HCT116 (cell line): Measurements from ENCODE around the gene OR52B2.

ENCODE experiments used
- CEBPB ChIP-seq: IDR thresholded peaks from 2 replicates; pipeline ENCODE4 v1.6.1; 2012; ENCODE audit warnings: low read depth
- CTCF ChIP-seq, 3 experiments: fragments of 200-600 bp in 1 of 3; sonication (generic) in 1 of 3; IDR thresholded peaks in 2 of 3; conservative IDR thresholded peaks in 1 of 3; 2 replicates each; pipeline ENCODE4 v1.5.1; 2012 to 2017; ENCODE audit warnings: low read depth in 2 of 3, low read length in 2 of 3, antibody characterized with exemption in 1 of 3, borderline replicate concordance in 1 of 3, control low read depth in 1 of 3, mild to moderate bottlenecking in 1 of 3, mixed read lengths in 1 of 3, mixed run types in 1 of 3, moderate library complexity in 1 of 3; ENCODE audit not compliant: insufficient read depth in 1 of 3
- EZH2 ChIP-seq: fragments of 200-600 bp; sonication (generic); IDR thresholded peaks from 2 replicates; pipeline ENCODE4 v1.6.1; 2017; ENCODE audit warnings: antibody characterized with exemption, mixed run types
- POLR2A ChIP-seq: IDR thresholded peaks from 2 replicates; pipeline ENCODE4 v1.7.0; 2011; ENCODE audit warnings: borderline replicate concordance; ENCODE audit not compliant: insufficient read depth, insufficient read length; ENCODE audit errors: extremely low read depth
- POLR2AphosphoS5 ChIP-seq: IDR thresholded peaks from 2 replicates; pipeline ENCODE4 v1.6.1; 2011; ENCODE audit warnings: mild to moderate bottlenecking, low read depth, low read length, moderate library complexity
- SP1 ChIP-seq: IDR thresholded peaks from 2 replicates; pipeline ENCODE4 v1.6.1; 2012; ENCODE audit warnings: low read depth

- no peak for TF ChIP-seq POLR2A
- no peak for TF ChIP-seq CEBPB
- no peak for TF ChIP-seq CTCF (IDR thresholded peaks at IDR 0.05 in 2 of 3, conservative IDR thresholded peaks at IDR 0.05 in 1 of 3; ENCODE audit: borderline replicate concordance in 1 of 3, insufficient read depth in 1 of 3, low read depth in 2 of 3, low read length in 2 of 3)
- no peak for TF ChIP-seq EZH2
- TF ChIP-seq POLR2AphosphoS5: no peak
- TF ChIP-seq SP1: no peak
Measured at GRCh38 chr11:6219359-6219758, 49.2 kb upstream of the OR52B2 start.
